Measurements from ENCODE around the gene FLYWCH2. TPM values are rescaled to one million over a fixed set of nuclear protein-coding genes. Genes with fewer than 3 reads are reported as not detected.

FLYWCH2 gene
- total and polyA plus RNA-seq, 2 of the 4 experiments (the other 2 are of a cell fraction), result 42.3 to 66.3 TPM

GRCh38 chr16:2866431-2866830, 16.6 kb upstream of the FLYWCH2 start:
- no peak for ATAC-seq (ENCODE audit: low read depth)
- H3K4me1 ChIP-seq (ENCODE audit: control insufficient read depth, insufficient read depth, low read length), result peaks cover 3% of the 10 kb centered on the region
- no peak overlapping the region for H2AK9ac ChIP-seq (replicated peaks; ENCODE audit: low read depth, low read length, poor library complexity)
- H3K9me1 ChIP-seq (ENCODE audit: insufficient read depth, low read length), result no peaks in the 10 kb centered on the region
- dilution Hi-C loops (cut with HindIII; ENCODE audit: low sequenced_read_pairs, unreplicated experiment), result no loop called here
- 100% methylated on average over 1 of the region's 4 CpGs; no CpG with 5 or more reads in 1 of the 2 experiments for WGBS, 2 experiments (ENCODE audit: extremely low coverage in 2 of 2, insufficient read length in 1 of 2)
- H2AK5ac ChIP-seq (ENCODE audit: low read depth, low read length), result no peak overlapping the region
- no peaks in the 10 kb centered on the region for H3K27me3 ChIP-seq (ENCODE audit: control insufficient read depth, insufficient read depth, low read length)
- H4K5ac ChIP-seq (ENCODE audit: low read depth, low read length), result no peak overlapping the region
- intact Hi-C loops (cut with micrococcal nuclease), result no loop called here
- DNase-seq, result no peak
- H3K18ac ChIP-seq (ENCODE audit: low read depth, low read length), result no peak overlapping the region
- no peak overlapping the region for H2BK120ac ChIP-seq (ENCODE audit: low read depth, low read length)
- H3K79me1 ChIP-seq (ENCODE audit: low read depth in 1 of 2, low read length in 2 of 2), result no peaks in the 10 kb centered on the region
- no peaks in the 10 kb centered on the region for H3K9me3 ChIP-seq (ENCODE audit: control insufficient read depth, insufficient read depth, low read length)
- in situ Hi-C loops (cut with MboI; ENCODE audit: low sequenced_read_pairs), result no loop called here
- H3K23ac ChIP-seq (ENCODE audit: low read depth, low read length), result no peak overlapping the region
- H4K20me1 ChIP-seq (ENCODE audit: insufficient read depth, low read length), result no peaks in the 10 kb centered on the region
- no peak overlapping the region for H2BK5ac ChIP-seq (ENCODE audit: low read depth, low read length, poor library complexity, severe bottlenecking)
- no peak overlapping the region for H3K4me2 ChIP-seq (ENCODE audit: low read depth, low read length)
- CTCF ChIA-PET, result interaction anchor here (0.8 kb wide), 1 partner anchor 28 kb away, joined by 3 read pairs; no protein-coding TSS in a partner anchor
- H3K9ac ChIP-seq (ENCODE audit: low read depth, low read length), result no peak overlapping the region
- no peak overlapping the region for H3K4ac ChIP-seq (ENCODE audit: low read depth, low read length)
- H3K14ac ChIP-seq (replicated peaks; ENCODE audit: low read depth, low read length), result no peak overlapping the region
- H3K27ac ChIP-seq (ENCODE audit: insufficient read depth, low read length), result no peak overlapping the region
- no peak overlapping the region for H2AFZ ChIP-seq (replicated peaks; ENCODE audit: low read length, poor library complexity)
- H4K8ac ChIP-seq (ENCODE audit: low read depth in 2 of 2, low read length in 2 of 2), result no peak overlapping the region
- H3K36me3 ChIP-seq (ENCODE audit: control insufficient read depth, insufficient read depth, low read length), result no peaks in the 10 kb centered on the region
- H3K4me3 ChIP-seq (ENCODE audit: insufficient read depth, low read depth, low read length), result no peak overlapping the region
- no TSS peak for BruUV-seq (replicated peaks)
- H4K91ac ChIP-seq (ENCODE audit: insufficient read depth, low read depth, low read length), result no peak overlapping the region; the same call in 1 of the 2 replicates
- H2BK20ac ChIP-seq (ENCODE audit: low read depth, low read length), result no peak overlapping the region
- H3K56ac ChIP-seq (ENCODE audit: extremely low read depth, insufficient read depth, low read length), result no peak overlapping the region
- TF ChIP-seq POLR2A (IDR thresholded peaks at IDR 0.05; ENCODE audit: low read depth, low read length) (no peak), NFE2L2 (IDR thresholded peaks at IDR 0.05; ENCODE audit: low read depth, low read length) (no peak), ELK1 (IDR thresholded peaks at IDR 0.05; ENCODE audit: borderline replicate concordance, low read depth, low read length) (no peak), MAFK (IDR thresholded peaks at IDR 0.05; ENCODE audit: low read depth, low read length) (no peak), MXI1 (IDR thresholded peaks at IDR 0.05; ENCODE audit: borderline replicate concordance, low read depth, low read length) (no peak), SMC3 (IDR thresholded peaks at IDR 0.05; ENCODE audit: low read depth, low read length) (no peak)
- H2BK15ac ChIP-seq (ENCODE audit: low read depth, low read length), result no peak overlapping the region
- POLR2A ChIA-PET (ENCODE audit: unreplicated experiment), result no interaction called here
